Measurements from ENCODE around the gene USP36. TPM values are rescaled to one million over a fixed set of nuclear protein-coding genes. Genes with fewer than 3 reads are reported as not detected.
"Not testable (repeated sequence)": the region's sequence is repeated elsewhere in the genome, so short reads cannot be mapped to it uniquely, and the experiment has no call there.

Gene USP36
- total RNA-seq, 1 experiment from 2014 or later, result 48.2 TPM

DNA sequence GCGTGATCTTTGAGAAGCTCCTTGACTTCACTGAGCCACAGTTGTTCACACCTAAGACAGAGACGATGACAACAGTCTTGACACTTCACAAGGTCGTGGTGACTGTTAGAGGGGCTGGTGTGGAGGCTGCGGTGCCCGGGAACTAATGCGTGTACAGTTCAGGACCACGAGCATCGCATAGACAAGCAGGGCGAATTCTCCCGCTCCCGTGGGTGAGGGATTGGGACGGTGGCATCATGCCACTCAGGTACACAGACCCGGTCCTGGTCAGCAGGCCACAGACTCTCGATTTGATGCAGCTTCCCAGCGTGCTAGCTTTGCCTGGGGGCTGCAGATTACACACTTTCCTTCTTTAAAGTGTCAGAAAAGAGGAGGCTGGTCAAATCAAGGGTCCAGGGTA is 37.6 kb upstream of the USP36 start:
- Histone ChIP-seq H3K9me3 (replicated peaks) (no peaks in the 10 kb centered on the region), H3K36me3 (no peaks in the 10 kb centered on the region), H3K27ac (no peak overlapping the region), H3K4me1 (peaks cover 65% of the 10 kb centered on the region), H3K27me3 (no peaks in the 10 kb centered on the region), H3K4me3 (no peak overlapping the region)
- DNase-seq, result no peak

DNA sequence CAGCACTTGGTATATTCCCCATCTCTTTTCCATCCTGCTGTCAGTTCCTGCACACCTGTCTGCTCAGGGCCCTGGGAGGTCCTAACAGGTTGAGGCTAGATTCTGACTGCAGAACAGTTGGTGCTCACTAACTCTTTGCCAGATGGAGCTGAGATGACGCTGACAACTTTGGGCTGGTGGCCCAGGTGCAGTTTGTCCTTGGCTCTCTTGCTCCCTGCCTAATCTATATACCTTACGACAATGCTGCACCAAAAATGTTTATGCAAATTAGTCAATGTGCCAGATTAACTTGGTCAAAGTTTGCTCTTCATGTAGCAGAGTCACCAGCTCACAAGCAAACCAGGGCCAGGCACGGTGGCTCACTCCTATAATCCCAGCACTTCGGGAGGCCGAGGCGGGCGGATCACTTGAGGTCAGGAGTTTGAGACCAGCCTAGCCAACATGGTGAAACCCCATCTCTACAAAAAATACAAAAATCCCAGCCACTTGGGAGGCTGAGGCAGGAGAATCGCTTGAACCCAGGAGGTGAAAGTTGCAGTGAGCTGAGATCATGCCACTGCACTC is 36.4 kb upstream of the USP36 start:
- not testable (repeated sequence) for H3K4me3 ChIP-seq; H3K27me3 ChIP-seq; H3K27ac ChIP-seq; H3K36me3 ChIP-seq; DNase-seq; H3K9me3 ChIP-seq (replicated peaks)
- H3K4me1 ChIP-seq, result peaks cover 68% of the 10 kb centered on the region

DNA sequence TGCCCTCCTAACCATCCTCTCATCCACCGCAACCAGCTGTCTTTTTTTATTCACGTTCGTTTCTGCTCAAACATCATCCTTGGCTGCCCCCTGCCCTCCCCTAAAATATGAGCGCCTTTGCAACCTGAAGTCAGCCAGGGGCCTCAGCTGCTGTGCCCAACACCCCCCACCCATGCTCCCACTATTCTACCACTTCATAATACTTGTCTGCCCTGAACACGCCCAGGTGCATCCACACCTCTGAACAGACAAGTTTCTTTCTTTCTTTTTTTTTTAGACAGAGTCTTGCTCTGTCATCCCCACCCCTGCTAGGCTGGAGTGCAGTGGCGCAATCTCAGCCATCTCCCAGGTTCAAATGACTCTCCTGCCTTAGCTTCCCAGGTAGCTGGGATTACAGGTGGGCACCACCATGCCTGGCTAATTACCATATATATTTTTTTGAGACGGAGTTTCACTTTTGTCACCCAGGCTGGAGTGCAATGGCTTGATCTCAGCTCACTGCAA is 35.5 kb upstream of the USP36 start:
- no peak overlapping the region for H3K4me3 ChIP-seq
- H3K36me3 ChIP-seq, result peaks cover 6% of the 10 kb centered on the region
- no peak for DNase-seq
- no peaks in the 10 kb centered on the region for H3K9me3 ChIP-seq (replicated peaks)
- H3K27ac ChIP-seq, result peak overlapping the region; percentile 58
- H3K27me3 ChIP-seq, result no peaks in the 10 kb centered on the region
- peaks cover 63% of the 10 kb centered on the region for H3K4me1 ChIP-seq

DNA sequence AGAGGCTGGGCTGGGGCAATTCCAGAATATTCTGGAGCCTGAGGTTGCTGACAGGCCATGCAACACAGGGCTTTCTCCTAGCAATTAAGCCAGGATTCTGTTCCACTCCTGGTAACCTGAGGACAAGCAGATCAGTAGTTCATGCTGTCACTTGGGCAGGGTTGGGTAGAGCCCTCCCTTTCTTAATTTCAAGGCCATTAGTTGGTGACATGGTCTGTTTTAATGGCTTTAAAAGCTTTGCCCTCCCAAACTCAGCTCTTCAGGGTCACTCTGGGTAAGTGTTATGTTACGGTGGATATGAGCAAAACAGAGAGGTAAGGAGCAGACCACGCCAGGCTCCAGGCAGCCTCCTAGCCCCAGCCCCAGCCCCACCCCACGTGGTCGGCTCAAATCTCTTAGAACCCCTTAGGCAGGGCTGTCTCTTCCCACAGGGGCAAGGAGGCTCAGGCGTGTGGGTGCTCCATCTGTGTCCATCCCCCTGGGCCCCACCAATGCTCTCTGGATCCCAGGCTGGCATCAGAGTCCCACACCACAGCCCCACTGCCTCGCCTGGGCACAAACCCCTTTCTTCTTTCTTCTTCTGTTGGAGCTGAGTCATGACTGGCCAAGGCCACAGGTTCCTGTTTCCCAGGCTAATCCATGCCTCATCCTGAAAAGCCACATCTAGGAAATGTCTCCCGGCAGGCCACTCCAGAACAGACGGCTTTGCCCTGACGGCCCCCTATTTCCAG is 34.9 kb upstream of the USP36 start:
- Histone ChIP-seq H3K9me3 (replicated peaks) (no peaks in the 10 kb centered on the region), H3K4me1 (peaks cover 63% of the 10 kb centered on the region), H3K27me3 (no peaks in the 10 kb centered on the region), H3K4me3 (no peak overlapping the region), H3K27ac (peak overlapping the region; percentile 58), H3K36me3 (peaks cover 10% of the 10 kb centered on the region)
- DNase-seq, result peak; percentile 92 to 97

DNA sequence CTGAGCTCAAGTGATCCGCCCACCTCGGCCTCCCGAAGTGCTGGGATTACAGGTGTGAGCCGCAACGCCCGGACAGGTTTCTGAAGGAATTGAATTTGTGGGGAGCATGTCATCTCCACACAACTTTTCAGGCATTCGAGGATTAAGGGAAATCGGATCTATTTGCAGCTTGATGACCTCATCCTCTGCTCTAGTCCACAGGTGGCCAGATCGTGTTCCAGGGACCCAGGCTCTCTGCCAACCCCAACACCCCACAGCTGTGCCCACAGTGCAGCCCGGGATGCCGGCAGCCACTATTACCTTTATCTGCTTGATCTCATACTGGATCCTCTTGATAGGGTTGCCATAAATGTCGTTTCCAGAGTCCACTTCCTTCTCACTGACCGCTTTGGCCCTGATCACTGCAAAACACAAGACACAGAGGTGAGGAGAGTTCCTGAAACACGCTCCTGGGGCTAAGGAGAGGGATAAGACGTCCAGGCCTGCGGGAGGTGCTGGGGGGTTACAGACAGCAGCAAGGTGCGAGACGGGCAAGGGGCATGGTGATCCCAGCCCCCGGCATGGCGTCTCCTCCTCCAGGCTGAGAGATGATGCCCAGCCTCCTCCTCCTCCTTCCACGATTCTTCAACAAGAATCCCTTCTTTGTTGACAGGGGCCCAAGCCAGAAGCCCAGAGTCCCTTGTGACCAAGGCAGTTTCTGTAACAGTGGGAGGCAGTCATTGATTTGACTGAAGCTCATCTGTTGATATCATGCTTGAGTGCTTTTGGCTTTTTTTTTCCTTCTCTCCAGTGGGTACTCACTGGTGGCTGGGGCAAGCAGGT is 33.1 kb upstream of the USP36 start:
- H3K36me3 ChIP-seq, result peaks cover 22% of the 10 kb centered on the region
- H3K27me3 ChIP-seq, result no peaks in the 10 kb centered on the region
- no peaks in the 10 kb centered on the region for H3K9me3 ChIP-seq (replicated peaks)
- H3K4me3 ChIP-seq, result 0 out of 2 replicates have a peak overlapping the region, but pooled peaks have one; percentile 5
- H3K4me1 ChIP-seq, result peaks cover 49% of the 10 kb centered on the region
- peak; percentile 96 to 98 for DNase-seq
- H3K27ac ChIP-seq, result peak overlapping the region; percentile 69

DNA sequence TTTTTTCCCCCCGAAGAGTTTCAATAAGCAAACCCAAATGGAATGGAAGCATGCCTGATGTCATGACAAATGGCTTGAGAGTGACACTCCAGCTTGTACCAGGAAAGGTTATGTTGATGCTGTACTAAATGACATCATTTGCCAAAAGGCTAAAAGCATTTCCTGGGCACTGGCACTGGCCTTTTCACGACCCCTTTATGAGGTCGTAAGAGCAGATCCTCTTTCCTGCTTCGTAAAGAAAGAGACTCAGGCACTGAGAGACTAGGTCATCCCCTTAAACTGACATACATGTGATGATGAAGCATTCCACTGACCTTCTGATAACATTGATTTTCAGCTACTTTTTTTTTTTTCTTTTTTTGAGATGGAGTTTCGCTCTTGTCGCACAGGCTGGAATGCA is 31.9 kb upstream of the USP36 start:
- H3K27ac ChIP-seq, result no peak overlapping the region
- DNase-seq, result peak in 1 of 2 experiments; percentile 40
- peaks cover 31% of the 10 kb centered on the region for H3K36me3 ChIP-seq

DNA sequence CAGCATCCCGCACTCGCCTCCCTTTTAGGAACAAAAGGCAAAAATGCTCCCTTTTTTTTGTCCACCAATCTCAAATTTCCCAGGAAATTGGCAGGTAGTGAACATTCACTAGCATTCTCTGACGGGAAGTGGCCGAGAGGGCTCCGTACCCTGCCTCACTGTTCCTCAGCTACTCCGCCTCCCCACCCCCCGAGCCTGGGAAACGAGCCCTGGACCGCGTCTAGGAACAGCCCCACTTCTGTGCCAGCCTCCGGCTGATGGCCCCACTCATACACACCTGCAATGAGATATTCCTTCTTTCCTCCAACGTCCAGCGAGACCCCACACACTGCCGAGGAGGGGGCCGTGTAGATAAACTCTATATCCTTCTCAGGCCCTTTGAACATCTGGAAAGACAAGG is 30.0 kb upstream of the USP36 start:
- Histone ChIP-seq H3K4me3 (no peak overlapping the region), H3K4me1 (peaks cover 34% of the 10 kb centered on the region), H3K27me3 (no peaks in the 10 kb centered on the region), H3K27ac (no peak overlapping the region), H3K36me3 (peaks cover 31% of the 10 kb centered on the region), H3K9me3 (replicated peaks) (no peaks in the 10 kb centered on the region)
- DNase-seq, result no peak

More for the DNA sequence above, 31.9 kb upstream of the USP36 start:
- Histone ChIP-seq H3K9me3 (replicated peaks) (no peaks in the 10 kb centered on the region), H3K27me3 (no peaks in the 10 kb centered on the region), H3K4me1 (peaks cover 49% of the 10 kb centered on the region), H3K4me3 (no peak overlapping the region)

DNA sequence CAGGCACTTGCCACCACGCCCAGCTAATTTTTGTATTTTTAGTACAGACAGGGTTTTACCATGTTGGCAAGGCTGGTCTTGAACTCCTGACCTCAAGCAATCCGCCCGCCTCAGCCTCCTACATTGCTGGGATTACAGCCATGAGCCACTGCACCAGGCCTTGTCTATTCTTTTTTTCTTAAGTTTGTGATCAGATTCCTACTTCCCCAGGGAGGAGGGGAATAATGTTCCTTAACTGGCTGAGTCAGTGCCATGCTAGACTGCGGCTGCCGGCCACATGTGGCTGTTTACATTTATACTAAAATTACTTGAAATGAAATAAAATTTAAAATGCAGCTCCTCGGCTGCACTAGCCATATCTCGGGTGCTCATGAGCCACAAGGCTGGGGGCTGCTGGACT is 27.8 kb upstream of the USP36 start:
- H3K9me3 ChIP-seq (replicated peaks), result no peaks in the 10 kb centered on the region
- no peak overlapping the region for H3K4me3 ChIP-seq
- DNase-seq, result no peak
- no peak overlapping the region for H3K27ac ChIP-seq
- H3K4me1 ChIP-seq, result peaks cover 12% of the 10 kb centered on the region
- no peaks in the 10 kb centered on the region for H3K27me3 ChIP-seq
- peaks cover 34% of the 10 kb centered on the region for H3K36me3 ChIP-seq

DNA sequence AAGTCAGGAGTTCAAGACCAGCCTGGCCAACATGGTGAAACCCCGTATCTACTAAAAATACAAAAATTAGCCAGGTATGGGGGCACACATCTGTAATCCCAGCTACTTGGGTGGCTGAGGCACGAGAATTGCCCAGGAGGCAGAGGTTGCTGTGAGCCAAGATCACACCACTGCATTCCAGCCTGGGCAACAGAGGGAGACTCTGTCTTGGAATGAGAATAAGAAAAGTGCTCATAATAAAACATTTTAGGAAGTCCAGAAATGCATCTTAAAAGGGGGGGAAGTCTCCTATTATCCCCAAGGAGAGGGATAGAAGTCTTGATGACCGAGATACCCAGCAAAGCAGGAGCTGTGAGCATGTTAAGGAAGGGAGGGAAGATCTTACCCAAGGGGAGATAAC is 26.4 kb upstream of the USP36 start:
- H3K9me3 ChIP-seq (replicated peaks); H3K27ac ChIP-seq; H3K4me1 ChIP-seq; H3K27me3 ChIP-seq; DNase-seq; H3K4me3 ChIP-seq: not testable (repeated sequence)
- peaks cover 37% of the 10 kb centered on the region for H3K36me3 ChIP-seq

DNA sequence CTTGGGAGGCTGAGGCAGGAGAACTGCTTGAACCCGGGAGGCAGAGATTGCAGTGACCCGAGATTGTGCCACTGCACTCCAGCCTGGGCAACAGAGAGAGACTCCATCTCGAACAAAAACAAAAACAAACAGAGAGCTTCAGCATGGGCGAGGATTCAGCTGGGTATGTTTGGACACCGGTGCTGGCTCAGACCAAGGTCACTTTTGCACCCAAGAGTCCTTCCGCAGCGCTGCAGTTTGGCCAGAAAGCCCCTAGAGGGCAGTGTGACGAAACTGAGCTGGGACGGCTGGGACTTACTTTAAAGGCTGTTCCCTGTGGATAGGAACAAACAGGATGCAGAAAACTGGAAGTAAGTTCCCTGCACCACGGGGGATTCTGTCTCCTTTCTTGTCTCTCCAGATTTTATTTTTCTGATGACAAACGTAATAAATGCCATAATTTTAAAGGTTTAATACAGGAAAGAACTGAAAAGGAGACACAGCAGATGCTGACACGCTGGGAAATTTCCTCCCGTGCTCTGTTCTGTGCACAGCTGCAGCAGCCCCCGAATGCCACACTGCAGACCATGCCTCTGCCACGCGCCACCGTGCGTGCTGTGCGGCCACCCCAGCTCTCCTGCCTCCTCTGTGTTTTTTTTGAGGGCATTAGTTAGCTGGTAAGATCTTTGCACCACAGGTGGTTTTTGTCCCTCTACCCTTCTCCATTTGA is 25.2 kb upstream of the USP36 start:
- H3K27ac ChIP-seq, result no peak overlapping the region
- H3K36me3 ChIP-seq, result peaks cover 37% of the 10 kb centered on the region

DNA sequence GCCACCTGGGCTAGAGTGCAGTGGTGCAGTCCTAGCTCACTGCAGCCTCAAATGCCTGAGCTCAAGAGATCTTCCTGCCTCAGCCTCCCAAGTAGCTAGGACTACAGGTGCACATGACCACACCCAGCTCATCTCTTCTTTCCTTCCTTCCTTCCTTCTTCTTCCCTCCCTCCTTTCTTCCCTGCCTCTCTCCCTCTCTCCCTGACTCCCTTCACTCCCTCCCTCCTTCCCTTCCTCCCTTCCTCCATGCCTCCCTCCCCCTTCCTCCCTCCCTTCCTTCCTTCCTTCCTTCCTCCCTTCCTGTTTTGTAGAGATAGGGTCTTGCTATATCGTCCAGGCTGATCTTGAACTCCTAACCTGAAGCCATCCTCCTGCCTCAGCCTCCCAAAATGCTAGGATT is 23.5 kb upstream of the USP36 start:
- Histone ChIP-seq H3K9me3 (replicated peaks) (no peaks in the 10 kb centered on the region), H3K4me3 (no peak overlapping the region), H3K4me1 (no peaks in the 10 kb centered on the region), H3K36me3 (peaks cover 26% of the 10 kb centered on the region), H3K27ac (no peak overlapping the region), H3K27me3 (no peaks in the 10 kb centered on the region)
- no peak for DNase-seq

More for the DNA sequence above, 25.2 kb upstream of the USP36 start:
- Histone ChIP-seq H3K27me3 (no peaks in the 10 kb centered on the region), H3K9me3 (replicated peaks) (no peaks in the 10 kb centered on the region), H3K4me3 (no peak overlapping the region), H3K4me1 (no peaks in the 10 kb centered on the region)
- peak; percentile 81 to 94 for DNase-seq

DNA sequence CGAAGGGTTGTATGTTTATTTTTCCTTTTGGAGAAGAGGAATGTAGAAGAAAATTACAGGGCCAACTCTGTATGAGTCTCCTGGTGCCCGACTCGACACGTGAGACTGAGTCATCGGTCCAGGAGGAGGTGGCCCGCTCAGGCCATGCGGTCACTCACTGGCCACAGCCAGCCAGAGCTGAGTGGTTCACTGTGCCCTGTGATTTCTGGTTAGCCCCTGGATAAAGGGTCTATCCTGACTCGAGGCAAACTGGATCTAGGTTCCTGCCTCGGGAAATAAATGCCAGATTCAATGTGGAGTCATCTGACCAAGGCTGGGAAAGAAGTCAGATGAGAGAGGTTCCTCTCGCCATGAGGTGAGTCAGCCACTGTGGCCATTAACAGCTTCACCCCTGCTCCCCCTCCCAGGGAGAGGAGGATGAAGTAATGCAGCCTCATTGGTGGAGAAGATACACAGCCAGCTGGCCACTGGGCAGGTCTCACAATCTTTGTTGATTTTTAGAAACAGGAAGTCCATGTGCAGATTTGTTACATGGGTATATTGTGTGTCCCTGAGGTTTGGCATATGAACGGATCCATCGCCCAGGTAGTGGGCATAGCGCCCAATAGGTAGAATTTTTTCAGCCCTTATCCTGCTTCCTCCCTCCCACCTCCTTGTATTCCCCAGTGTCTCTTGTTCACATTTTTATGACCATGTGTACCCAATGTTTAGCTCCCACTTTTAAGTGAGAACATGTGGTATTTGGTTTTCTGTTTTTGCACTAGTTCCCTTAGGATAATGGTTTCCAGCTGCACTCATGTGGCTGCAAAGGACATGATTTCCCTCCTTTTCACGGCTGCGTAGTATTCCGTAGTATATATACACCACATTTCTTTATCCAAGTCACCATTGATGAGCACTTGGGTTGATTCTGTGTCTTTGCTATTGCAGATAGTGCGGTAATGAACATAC is 21.7 kb upstream of the USP36 start:
- peak; percentile 48 to 62 for DNase-seq
- Histone ChIP-seq H3K9me3 (replicated peaks) (no peaks in the 10 kb centered on the region), H3K4me3 (no peak overlapping the region), H3K36me3 (peaks cover 13% of the 10 kb centered on the region), H3K27ac (0 out of 2 replicates have a peak overlapping the region, but pooled peaks have one; percentile 14), H3K4me1 (no peaks in the 10 kb centered on the region), H3K27me3 (no peaks in the 10 kb centered on the region)

DNA sequence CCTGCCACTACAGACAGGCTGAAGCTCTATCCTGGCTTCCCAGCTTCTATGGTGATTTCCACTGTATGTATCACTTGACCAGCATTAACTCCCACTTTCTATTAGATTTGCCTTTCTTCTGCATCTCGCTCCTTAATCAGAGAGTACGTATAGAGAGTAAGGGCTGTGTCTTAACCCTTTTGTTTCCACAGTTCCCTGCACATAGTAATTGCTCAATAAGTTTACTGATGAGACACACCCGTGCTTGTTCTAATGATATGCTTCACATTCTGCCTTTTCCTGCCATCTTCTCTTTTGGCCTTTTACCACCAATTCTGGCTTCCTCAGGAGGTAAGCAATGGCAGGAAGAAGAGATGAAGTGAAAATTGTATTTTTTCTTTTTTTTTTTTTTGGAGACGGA is 20.6 kb upstream of the USP36 start:
- Histone ChIP-seq H3K9me3 (replicated peaks) (no peaks in the 10 kb centered on the region), H3K4me1 (no peaks in the 10 kb centered on the region), H3K4me3 (no peak overlapping the region), H3K27me3 (no peaks in the 10 kb centered on the region), H3K27ac (no peak overlapping the region), H3K36me3 (peaks cover 13% of the 10 kb centered on the region)
- no peak for DNase-seq

DNA sequence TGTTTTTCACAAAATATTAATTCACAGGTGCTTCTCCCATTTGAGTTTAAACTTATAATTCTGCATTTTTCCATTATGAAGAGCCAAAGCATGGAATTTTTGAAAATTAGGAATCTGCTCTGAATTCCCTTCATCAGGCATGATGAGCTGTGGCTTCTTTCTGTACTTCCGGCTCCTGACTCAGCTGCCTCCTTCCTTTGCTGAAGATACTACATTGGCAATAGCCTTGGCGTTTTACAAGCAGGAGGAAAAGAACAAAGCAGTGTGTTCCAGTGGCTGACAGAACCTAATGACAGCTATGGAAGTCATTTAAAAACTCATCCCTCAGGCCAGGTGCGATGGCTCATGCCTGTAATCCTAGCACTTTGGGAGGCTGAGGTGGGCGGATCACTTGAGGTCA is 18.4 kb upstream of the USP36 start:
- no peaks in the 10 kb centered on the region for H3K27me3 ChIP-seq
- H3K4me3 ChIP-seq, result no peak overlapping the region
- H3K4me1 ChIP-seq, result no peaks in the 10 kb centered on the region
- no peaks in the 10 kb centered on the region for H3K9me3 ChIP-seq (replicated peaks)
- H3K36me3 ChIP-seq, result peaks cover 16% of the 10 kb centered on the region
- no peak overlapping the region for H3K27ac ChIP-seq
- no peak for DNase-seq
